ENCODE measurements around the gene SLC7A7. TPM values are rescaled to one million over a fixed set of nuclear protein-coding genes. Genes with fewer than 3 reads are reported as not detected.
"Not testable (repeated sequence)": the region's sequence is repeated elsewhere in the genome, so short reads cannot be mapped to it uniquely, and the experiment has no call there.

The SLC7A7 gene
- total RNA-seq, 1 donor from 2014 or later: 0.79 TPM

- no peak for TF ChIP-seq CTCF (IDR thresholded peaks at IDR 0.05; ENCODE audit: insufficient read depth, low read length, severe bottlenecking)
- Histone ChIP-seq H3K36me3 (ENCODE audit: control insufficient read depth, insufficient read depth, low read length) (no peaks in the 10 kb centered on the region), H3K27me3 (ENCODE audit: control insufficient read depth, insufficient read depth, low read length) (no peaks in the 10 kb centered on the region), H3K4me3 (ENCODE audit: low read depth, low read length) (no peak overlapping the region)
- FAIRE-seq (no peak), DNase-seq (ENCODE audit: low read depth) (no peak)
These were observed 67.5 kb downstream of the SLC7A7 start for GRCh38 chr14:22747769-22748168.

- no peak for DNase-seq (ENCODE audit: low read depth)
- Histone ChIP-seq H3K27me3 (ENCODE audit: control insufficient read depth, insufficient read depth, low read length) (no peaks in the 10 kb centered on the region), H3K36me3 (ENCODE audit: control insufficient read depth, insufficient read depth, low read length) (no peaks in the 10 kb centered on the region), H3K4me3 (ENCODE audit: low read depth, low read length) (no peak overlapping the region)
- no peak for TF ChIP-seq CTCF (IDR thresholded peaks at IDR 0.05; ENCODE audit: insufficient read depth, low read length, severe bottlenecking)
- FAIRE-seq: no peak
These were observed 75.2 kb downstream of the SLC7A7 start for GRCh38 chr14:22740020-22740419.

GRCh38 chr14:22739423-22739822 is 75.8 kb downstream of the SLC7A7 start:
- no peak overlapping the region for H3K4me3 ChIP-seq (ENCODE audit: low read depth, low read length)
- H3K36me3 ChIP-seq (ENCODE audit: control insufficient read depth, insufficient read depth, low read length): no peaks in the 10 kb centered on the region
- no peak for TF ChIP-seq CTCF (IDR thresholded peaks at IDR 0.05; ENCODE audit: insufficient read depth, low read length, severe bottlenecking)
- H3K27me3 ChIP-seq (ENCODE audit: control insufficient read depth, insufficient read depth, low read length): no peaks in the 10 kb centered on the region
- DNase-seq (ENCODE audit: low read depth) (no peak), FAIRE-seq (no peak)

- no peak for TF ChIP-seq CTCF (IDR thresholded peaks at IDR 0.05; ENCODE audit: insufficient read depth, low read length, severe bottlenecking)
- no peaks in the 10 kb centered on the region for H3K27me3 ChIP-seq (ENCODE audit: control insufficient read depth, insufficient read depth, low read length)
- H3K36me3 ChIP-seq (ENCODE audit: control insufficient read depth, insufficient read depth, low read length): no peaks in the 10 kb centered on the region
- DNase-seq (ENCODE audit: low read depth): no peak
- no peak for FAIRE-seq
- no peak overlapping the region for H3K4me3 ChIP-seq (ENCODE audit: low read depth, low read length)
These were observed 78.2 kb downstream of the SLC7A7 start for GRCh38 chr14:22737052-22737451.

GRCh38 chr14:22736384-22736783 is 78.9 kb downstream of the SLC7A7 start:
- not testable (repeated sequence) for FAIRE-seq; H3K27me3 ChIP-seq (ENCODE audit: control insufficient read depth, insufficient read depth, low read length); DNase-seq (ENCODE audit: low read depth); H3K4me3 ChIP-seq (ENCODE audit: low read depth, low read length); H3K36me3 ChIP-seq (ENCODE audit: control insufficient read depth, insufficient read depth, low read length)

GRCh38 chr14:22735096-22735495 is 80.1 kb downstream of the SLC7A7 start:
- no peak for TF ChIP-seq CTCF (IDR thresholded peaks at IDR 0.05; ENCODE audit: insufficient read depth, low read length, severe bottlenecking)
- FAIRE-seq: no peak

More at GRCh38 chr14:22735096-22735495, 80.1 kb downstream of the SLC7A7 start:
- Histone ChIP-seq H3K4me3 (ENCODE audit: low read depth, low read length) (no peak overlapping the region), H3K36me3 (ENCODE audit: control insufficient read depth, insufficient read depth, low read length) (no peaks in the 10 kb centered on the region), H3K27me3 (ENCODE audit: control insufficient read depth, insufficient read depth, low read length) (no peaks in the 10 kb centered on the region)
- no peak for DNase-seq (ENCODE audit: low read depth)

Measured in bronchial epithelial cell (primary cell).